ENCODE data around the gene RRP9.

Gene RRP9

GRCh38 chr3:51897391-51897790 is 44.3 kb downstream of the RRP9 start:
- ATAC-seq = no peak
- TF ChIP-seq OSR1 (CRISPR knock-in tag; IDR thresholded peaks at IDR 0.05) = no peak
- TF ChIP-seq ZFP3 (CRISPR knock-in tag; IDR thresholded peaks at IDR 0.05) = no peak
- TF ChIP-seq ZFP30 (CRISPR knock-in tag; IDR thresholded peaks at IDR 0.05) = no peak
- TF ChIP-seq GLIS3 (CRISPR knock-in tag; IDR thresholded peaks at IDR 0.05) = no peak

- TF ChIP-seq ISL1 (CRISPR knock-in tag; IDR thresholded peaks at IDR 0.05) = no peak
- TF ChIP-seq ESRRG (CRISPR knock-in tag; IDR thresholded peaks at IDR 0.05) = no peak
- TF ChIP-seq, protein P1, sequence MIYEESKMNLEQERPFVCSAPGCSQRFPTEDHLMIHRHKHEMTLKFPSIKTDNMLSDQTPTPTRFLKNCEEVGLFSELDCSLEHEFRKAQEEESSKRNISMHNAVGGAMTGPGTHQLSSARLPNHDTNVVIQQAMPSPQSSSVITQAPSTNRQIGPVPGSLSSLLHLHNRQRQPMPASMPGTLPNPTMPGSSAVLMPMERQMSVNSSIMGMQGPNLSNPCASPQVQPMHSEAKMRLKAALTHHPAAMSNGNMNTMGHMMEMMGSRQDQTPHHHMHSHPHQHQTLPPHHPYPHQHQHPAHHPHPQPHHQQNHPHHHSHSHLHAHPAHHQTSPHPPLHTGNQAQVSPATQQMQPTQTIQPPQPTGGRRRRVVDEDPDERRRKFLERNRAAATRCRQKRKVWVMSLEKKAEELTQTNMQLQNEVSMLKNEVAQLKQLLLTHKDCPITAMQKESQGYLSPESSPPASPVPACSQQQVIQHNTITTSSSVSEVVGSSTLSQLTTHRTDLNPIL (CRISPR knock-in tag; IDR thresholded peaks at IDR 0.05; ENCODE audit: low read depth) = no peak
- no peak for TF ChIP-seq POU6F1 (CRISPR knock-in tag; IDR thresholded peaks at IDR 0.05; ENCODE audit: borderline replicate concordance, low read depth)
- TF ChIP-seq RARB (CRISPR knock-in tag; IDR thresholded peaks at IDR 0.05) = no peak
- TF ChIP-seq ZFP3 (CRISPR knock-in tag; IDR thresholded peaks at IDR 0.05) = no peak
- ATAC-seq = no peak
Observed at GRCh38 chr3:51896607-51897305, 44.9 kb downstream of the RRP9 start.

- TF ChIP-seq ZC3H10 (CRISPR knock-in tag; IDR thresholded peaks at IDR 0.05) (no peak), ZFP30 (CRISPR knock-in tag; IDR thresholded peaks at IDR 0.05) (no peak)
- TF ChIP-seq, protein P2, sequence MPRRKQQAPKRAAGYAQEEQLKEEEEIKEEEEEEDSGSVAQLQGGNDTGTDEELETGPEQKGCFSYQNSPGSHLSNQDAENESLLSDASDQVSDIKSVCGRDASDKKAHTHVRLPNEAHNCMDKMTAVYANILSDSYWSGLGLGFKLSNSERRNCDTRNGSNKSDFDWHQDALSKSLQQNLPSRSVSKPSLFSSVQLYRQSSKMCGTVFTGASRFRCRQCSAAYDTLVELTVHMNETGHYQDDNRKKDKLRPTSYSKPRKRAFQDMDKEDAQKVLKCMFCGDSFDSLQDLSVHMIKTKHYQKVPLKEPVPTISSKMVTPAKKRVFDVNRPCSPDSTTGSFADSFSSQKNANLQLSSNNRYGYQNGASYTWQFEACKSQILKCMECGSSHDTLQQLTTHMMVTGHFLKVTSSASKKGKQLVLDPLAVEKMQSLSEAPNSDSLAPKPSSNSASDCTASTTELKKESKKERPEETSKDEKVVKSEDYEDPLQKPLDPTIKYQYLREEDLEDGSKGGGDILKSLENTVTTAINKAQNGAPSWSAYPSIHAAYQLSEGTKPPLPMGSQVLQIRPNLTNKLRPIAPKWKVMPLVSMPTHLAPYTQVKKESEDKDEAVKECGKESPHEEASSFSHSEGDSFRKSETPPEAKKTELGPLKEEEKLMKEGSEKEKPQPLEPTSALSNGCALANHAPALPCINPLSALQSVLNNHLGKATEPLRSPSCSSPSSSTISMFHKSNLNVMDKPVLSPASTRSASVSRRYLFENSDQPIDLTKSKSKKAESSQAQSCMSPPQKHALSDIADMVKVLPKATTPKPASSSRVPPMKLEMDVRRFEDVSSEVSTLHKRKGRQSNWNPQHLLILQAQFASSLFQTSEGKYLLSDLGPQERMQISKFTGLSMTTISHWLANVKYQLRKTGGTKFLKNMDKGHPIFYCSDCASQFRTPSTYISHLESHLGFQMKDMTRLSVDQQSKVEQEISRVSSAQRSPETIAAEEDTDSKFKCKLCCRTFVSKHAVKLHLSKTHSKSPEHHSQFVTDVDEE (CRISPR knock-in tag; IDR thresholded peaks at IDR 0.05) = no peak
- ATAC-seq = no peak
Observed at GRCh38 chr3:51894939-51895338, 46.8 kb downstream of the RRP9 start.

DNA sequence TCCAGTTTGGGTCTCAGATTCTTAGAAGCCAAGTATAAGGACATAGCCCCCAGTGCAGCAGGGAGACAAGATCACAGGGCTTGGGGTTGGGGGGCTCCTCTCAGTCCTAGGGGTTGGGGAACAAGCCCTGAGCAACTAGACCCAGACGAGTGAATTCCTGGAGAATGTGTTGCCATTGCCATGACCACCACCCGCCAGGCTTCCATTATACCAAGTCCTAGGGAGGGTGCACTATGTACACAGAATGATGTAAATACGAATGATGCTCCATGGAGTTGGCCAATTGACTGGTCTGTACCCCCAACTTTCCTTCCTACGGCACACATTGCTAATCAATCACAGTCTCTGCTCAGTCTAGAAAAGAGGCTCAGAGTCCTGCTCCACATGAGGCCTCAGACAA is 47.3 kb downstream of the RRP9 start:
- no peak for TF ChIP-seq CSRNP3 (CRISPR knock-in tag; IDR thresholded peaks at IDR 0.05)
- no peak for TF ChIP-seq PPARA (CRISPR knock-in tag; IDR thresholded peaks at IDR 0.05; ENCODE audit: borderline replicate concordance)
- TF ChIP-seq, protein P3, sequence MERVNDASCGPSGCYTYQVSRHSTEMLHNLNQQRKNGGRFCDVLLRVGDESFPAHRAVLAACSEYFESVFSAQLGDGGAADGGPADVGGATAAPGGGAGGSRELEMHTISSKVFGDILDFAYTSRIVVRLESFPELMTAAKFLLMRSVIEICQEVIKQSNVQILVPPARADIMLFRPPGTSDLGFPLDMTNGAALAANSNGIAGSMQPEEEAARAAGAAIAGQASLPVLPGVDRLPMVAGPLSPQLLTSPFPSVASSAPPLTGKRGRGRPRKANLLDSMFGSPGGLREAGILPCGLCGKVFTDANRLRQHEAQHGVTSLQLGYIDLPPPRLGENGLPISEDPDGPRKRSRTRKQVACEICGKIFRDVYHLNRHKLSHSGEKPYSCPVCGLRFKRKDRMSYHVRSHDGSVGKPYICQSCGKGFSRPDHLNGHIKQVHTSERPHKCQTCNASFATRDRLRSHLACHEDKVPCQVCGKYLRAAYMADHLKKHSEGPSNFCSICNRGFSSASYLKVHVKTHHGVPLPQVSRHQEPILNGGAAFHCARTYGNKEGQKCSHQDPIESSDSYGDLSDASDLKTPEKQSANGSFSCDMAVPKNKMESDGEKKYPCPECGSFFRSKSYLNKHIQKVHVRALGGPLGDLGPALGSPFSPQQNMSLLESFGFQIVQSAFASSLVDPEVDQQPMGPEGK (CRISPR knock-in tag; IDR thresholded peaks at IDR 0.05; ENCODE audit: borderline replicate concordance) = no peak
- TF ChIP-seq, protein P1 (CRISPR knock-in tag; IDR thresholded peaks at IDR 0.05; ENCODE audit: low read depth) = no peak
- no peak for TF ChIP-seq ZNF70 (CRISPR knock-in tag; IDR thresholded peaks at IDR 0.05)
- no peak for TF ChIP-seq RARB (CRISPR knock-in tag; IDR thresholded peaks at IDR 0.05)
- no peak for TF ChIP-seq ARNTL (CRISPR knock-in tag; IDR thresholded peaks at IDR 0.05; ENCODE audit: borderline replicate concordance, low read depth)
- no peak for TF ChIP-seq ESRRG (CRISPR knock-in tag; IDR thresholded peaks at IDR 0.05)
- no peak for TF ChIP-seq CSDC2 (CRISPR knock-in tag; IDR thresholded peaks at IDR 0.05)
- no peak for TF ChIP-seq OSR1 (CRISPR knock-in tag; IDR thresholded peaks at IDR 0.05)
- no peak for TF ChIP-seq ISL1 (CRISPR knock-in tag; IDR thresholded peaks at IDR 0.05)
- no peak for TF ChIP-seq ZFP3 (CRISPR knock-in tag; IDR thresholded peaks at IDR 0.05)
- no peak for TF ChIP-seq POU6F1 (CRISPR knock-in tag; IDR thresholded peaks at IDR 0.05; ENCODE audit: borderline replicate concordance, low read depth)
- TF ChIP-seq TCF4 (CRISPR knock-in tag; IDR thresholded peaks at IDR 0.05; ENCODE audit: borderline replicate concordance) = no peak
- TF ChIP-seq TOX (CRISPR knock-in tag; IDR thresholded peaks at IDR 0.05; ENCODE audit: borderline replicate concordance) = no peak
- TF ChIP-seq ZNF8 (CRISPR knock-in tag; IDR thresholded peaks at IDR 0.05) = no peak
- no peak for TF ChIP-seq BACH2 (CRISPR knock-in tag; IDR thresholded peaks at IDR 0.05; ENCODE audit: borderline replicate concordance)
- ATAC-seq = no peak
